Fibroblast of the conjunctiva (primary cell): ENCODE results near the gene PIGN.
"Not testable (repeated sequence)": the region's sequence is repeated elsewhere in the genome, so short reads cannot be mapped to it uniquely, and the experiment has no call there.

ENCODE experiments used
- DNase-seq: peaks from one replicate; pipeline ENCODE4 v3.0.0-alpha.2; 2010; ENCODE audit warnings: low read depth

The PIGN gene

GRCh38 chr18:62061821-62062478 is 124.9 kb downstream of the PIGN start:
- no peak for DNase-seq

GRCh38 chr18:62060820-62061219 is 126.0 kb downstream of the PIGN start:
- DNase-seq, result no peak

GRCh38 chr18:62054929-62055498 is 131.8 kb downstream of the PIGN start:
- DNase-seq, result no peak

DNA sequence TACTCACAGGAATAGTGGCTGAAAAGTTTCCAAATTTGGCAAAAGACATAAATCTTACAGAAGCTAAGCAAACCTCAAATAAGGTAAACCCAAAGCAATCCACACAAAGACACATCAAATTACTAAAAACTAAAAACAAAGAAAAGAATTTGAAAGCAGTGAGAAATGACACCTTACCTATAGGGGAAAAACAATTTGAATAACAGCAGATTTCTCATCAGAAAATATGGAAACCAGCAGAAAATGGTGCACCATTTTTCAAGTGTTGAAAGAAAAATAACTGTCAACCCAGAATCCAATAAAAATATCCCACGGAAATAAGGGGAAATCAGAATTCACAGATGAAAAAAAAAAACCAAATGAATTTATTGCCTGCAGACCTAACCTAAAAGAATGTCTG is 138.6 kb downstream of the PIGN start:
- no peak for DNase-seq

- no peak for DNase-seq
Observed at GRCh38 chr18:62045316-62045715, 141.5 kb downstream of the PIGN start.

GRCh38 chr18:62044490-62045000 is 142.3 kb downstream of the PIGN start:
- no peak for DNase-seq

GRCh38 chr18:62037989-62038778 is 148.7 kb downstream of the PIGN start:
- DNase-seq, result no peak

DNA sequence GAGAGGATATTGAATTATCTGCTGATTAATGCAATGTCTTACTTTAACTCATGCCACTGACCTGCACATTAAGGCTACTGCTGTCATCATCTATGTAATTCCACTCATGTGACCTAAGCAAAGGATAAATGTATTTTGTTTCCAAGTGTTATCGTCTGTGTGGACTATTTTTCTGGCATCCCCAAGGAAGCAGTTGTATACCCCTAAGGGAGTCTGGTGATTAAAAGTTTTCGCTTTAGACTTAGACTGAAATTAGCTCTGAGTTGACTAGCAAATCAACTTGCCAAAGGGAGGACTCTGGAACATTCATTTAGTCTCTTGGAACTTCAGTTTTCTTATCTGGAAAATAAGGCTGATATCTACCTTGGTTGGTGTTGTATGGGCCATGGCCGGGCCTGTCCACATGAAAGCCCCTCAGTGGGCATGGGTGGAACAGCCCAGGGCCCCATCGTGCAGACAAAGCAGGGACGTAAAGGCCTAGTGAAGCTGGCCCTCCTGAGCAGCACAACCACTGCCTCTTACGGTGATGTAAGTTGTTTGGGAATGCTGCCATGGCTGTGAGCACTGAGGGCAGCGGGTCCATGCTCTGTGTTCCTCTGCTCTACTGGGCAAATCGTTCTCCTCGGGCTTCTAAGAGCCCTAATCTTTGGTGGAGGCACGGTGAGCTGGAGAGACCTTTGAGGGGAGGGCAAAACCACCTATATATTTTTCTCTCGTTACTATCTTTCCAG is 149.7 kb downstream of the PIGN start:
- DNase-seq, result no peak

DNA sequence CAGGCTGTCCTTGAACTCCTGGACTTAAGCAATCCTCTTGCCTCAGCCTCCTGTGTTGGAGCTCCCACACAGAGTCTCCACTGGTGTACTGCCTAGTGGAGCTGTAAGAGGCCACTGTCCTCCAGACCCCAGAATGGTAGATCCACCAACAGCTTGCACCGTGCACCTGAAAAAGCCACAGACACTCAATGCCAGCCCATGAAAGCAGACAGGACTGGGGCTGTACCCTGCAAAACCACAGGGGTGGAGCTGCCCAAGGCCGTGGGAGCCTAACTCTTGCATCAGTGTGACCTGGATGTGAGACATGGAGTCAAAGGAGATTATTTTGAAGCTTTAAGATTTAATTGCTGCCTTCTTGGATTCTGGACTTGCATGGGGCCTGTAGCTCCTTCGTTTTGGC is 152.6 kb downstream of the PIGN start:
- not testable (repeated sequence) for DNase-seq

GRCh38 chr18:62033756-62034155 is 153.1 kb downstream of the PIGN start:
- no peak for DNase-seq

DNA sequence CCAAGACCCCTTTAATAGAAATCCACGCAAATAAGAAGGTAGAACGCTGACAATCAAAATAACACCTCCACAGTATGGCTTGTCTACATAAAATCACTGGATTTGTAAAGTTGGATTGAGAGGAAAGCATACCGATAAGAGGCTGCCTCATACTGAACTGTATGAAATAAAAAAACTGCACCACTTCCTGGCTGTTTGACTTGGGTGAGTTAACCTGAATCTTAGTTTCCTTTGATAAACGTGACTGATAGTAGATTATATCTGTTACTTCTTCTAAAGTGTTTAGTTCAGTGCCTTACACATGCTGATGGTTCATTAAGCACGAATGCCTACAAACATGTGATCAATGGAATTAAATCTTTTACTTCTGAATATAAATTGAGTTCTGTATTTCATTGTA is 153.6 kb downstream of the PIGN start:
- no peak for DNase-seq

- DNase-seq, result peak; percentile 60
Observed at GRCh38 chr18:62030091-62030985, 156.5 kb downstream of the PIGN start.

- no peak for DNase-seq
Observed at GRCh38 chr18:62028715-62029114, 158.1 kb downstream of the PIGN start.

DNA sequence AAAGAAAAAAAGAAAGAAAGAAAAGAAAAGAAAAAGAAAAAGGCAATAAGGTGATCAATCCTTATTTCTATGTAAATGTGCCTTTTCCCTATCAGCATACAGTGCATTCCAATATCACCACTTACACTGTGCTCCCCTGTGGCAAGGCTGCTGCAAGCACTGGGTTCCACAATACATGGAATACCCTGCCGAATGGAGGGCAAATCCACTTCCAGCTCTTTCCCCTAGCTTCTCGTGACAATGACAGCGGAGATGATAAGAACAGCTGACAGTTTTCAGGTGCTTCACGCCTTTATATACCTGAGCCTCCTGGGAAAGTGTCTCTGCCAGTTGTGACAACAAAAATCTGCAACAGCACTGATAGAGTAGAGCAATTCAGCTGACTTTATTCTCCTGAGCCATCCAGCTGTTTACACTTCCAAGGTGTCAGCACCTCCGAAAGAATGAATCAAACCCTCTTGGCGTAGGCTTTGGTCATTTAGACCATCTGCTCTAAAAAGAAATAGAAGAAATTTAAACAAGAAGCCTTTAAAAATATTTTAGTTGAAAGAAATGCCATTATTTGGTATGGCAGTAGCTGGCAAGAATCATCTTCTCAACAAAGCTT is 158.8 kb downstream of the PIGN start:
- DNase-seq, result no peak

DNA sequence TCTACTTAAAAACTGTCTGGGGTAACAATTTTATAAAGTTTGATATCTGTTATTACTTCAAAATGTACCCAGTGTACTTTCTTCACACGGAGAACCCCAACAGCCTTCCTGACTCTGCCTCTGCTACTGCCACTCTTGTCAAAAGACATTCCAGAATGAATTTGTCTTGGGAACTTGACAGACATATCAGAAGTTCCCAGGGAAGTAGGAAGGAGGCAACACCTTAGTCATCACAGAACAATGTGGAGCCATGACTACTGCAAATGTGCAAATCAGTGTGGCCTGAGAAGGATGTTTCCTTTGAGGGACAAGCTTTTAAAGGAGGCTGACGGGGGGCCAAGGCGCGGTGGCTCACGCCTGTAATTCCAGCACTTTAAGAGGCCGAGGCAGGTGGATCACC is 160.3 kb downstream of the PIGN start:
- DNase-seq, result no peak

- no peak for DNase-seq
Observed at GRCh38 chr18:62024983-62025382, 161.9 kb downstream of the PIGN start.

DNA sequence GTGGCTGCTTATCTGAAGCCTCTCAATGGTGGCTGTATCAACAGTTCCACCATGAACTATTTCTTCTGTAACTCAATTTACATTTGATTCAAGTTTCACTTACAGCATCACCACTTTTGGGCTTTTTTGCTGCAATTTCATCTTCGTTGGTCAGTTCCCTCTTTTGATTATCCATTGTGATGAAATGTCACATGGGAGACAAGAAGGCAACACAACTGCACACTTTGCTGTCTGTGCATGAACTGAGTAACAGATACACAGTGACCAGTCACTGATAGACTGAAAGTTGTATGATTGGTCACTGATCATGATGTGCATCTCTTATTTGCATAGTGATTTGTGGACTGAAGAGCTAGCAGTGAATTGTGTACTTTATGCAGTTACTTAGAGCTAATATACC is 163.3 kb downstream of the PIGN start:
- no peak for DNase-seq

- DNase-seq, result no peak
Observed at GRCh38 chr18:62018759-62019041, 168.2 kb downstream of the PIGN start.

GRCh38 chr18:62018034-62018758 is 168.7 kb downstream of the PIGN start:
- peak; percentile 89 for DNase-seq

GRCh38 chr18:62017618-62018017 is 169.2 kb downstream of the PIGN start:
- no peak for DNase-seq

- no peak for DNase-seq
Observed at GRCh38 chr18:62011416-62011815, 175.4 kb downstream of the PIGN start.
